Osteoblast (primary cell): ENCODE data around the gene DAAM2. TPM values are rescaled to one million over a fixed set of nuclear protein-coding genes. Genes with fewer than 3 reads are reported as not detected.

Experiments
- DNase-seq: peaks from one replicate; pipeline ENCODE4 v3.0.0; 2011; ENCODE audit warnings: low spot score, mixed read lengths; ENCODE audit not compliant: insufficient read length; ENCODE audit errors: missing footprints
- H2AFZ ChIP-seq: 2 replicates; pipeline ENCODE4 v1.6.0; 2011; ENCODE audit warnings: mild to moderate bottlenecking, low read length
- H3K27ac ChIP-seq: 2 replicates; pipeline ENCODE4 v1.5.1; 2011; ENCODE audit warnings: mild to moderate bottlenecking, low read depth, low read length, moderate library complexity
- H3K27me3 ChIP-seq: 2 replicates; pipeline ENCODE4 v1.6.0; 2012; ENCODE audit warnings: mild to moderate bottlenecking, control low read depth, inconsistent platforms, low read length, moderate library complexity; ENCODE audit not compliant: insufficient read depth
- H3K36me3 ChIP-seq: 2 replicates; pipeline ENCODE4 v1.5.1; 2011; ENCODE audit warnings: mild to moderate bottlenecking, low read length, control low read depth, moderate library complexity; ENCODE audit not compliant: insufficient read depth
- H3K4me1 ChIP-seq: 2 replicates; pipeline ENCODE4 v1.5.1; 2011; ENCODE audit warnings: mild to moderate bottlenecking, low read length, control low read depth, moderate library complexity; ENCODE audit not compliant: insufficient read depth
- H3K4me2 ChIP-seq: 2 replicates; pipeline ENCODE4 v1.6.0; 2011; ENCODE audit warnings: mild to moderate bottlenecking, low read length; ENCODE audit not compliant: insufficient read depth
- H3K4me3 ChIP-seq: fragments of 200-600 bp; sonication (generic); 3 replicates; pipeline ENCODE4 v1.5.1; 2012; ENCODE audit warnings: mild to moderate bottlenecking, low read length, inconsistent platforms; ENCODE audit not compliant: insufficient read depth
- H3K79me2 ChIP-seq: 2 replicates; pipeline ENCODE4 v1.6.0; 2012; ENCODE audit warnings: mild to moderate bottlenecking, low read length, control low read depth, inconsistent platforms; ENCODE audit not compliant: insufficient read depth
- H3K9me3 ChIP-seq: 2 replicates; pipeline ENCODE4 v1.5.1; 2011; ENCODE audit warnings: low read depth, low read length, control low read depth
- H4K20me1 ChIP-seq: 2 replicates; pipeline ENCODE4 v1.6.0; 2012; ENCODE audit warnings: mild to moderate bottlenecking, low read length, control low read depth; ENCODE audit not compliant: insufficient read depth
- total RNA-seq: library from RNA; depleted of rRNA; stranded (reverse); fragments of >200 nt; gene quantifications from 2 replicates; pipeline ENCODE4 v1.2.3, GENCODE V29; 2012
- TF ChIP-seq, protein P1 (sequence below): IDR thresholded peaks from 2 replicates; pipeline ENCODE4 v1.5.1; 2011; ENCODE audit warnings: mild to moderate bottlenecking, low read depth, low read length, moderate library complexity; ENCODE audit errors: extremely low read depth

The DAAM2 gene
- total RNA-seq, 1 donor: 29.0 TPM

DNA sequence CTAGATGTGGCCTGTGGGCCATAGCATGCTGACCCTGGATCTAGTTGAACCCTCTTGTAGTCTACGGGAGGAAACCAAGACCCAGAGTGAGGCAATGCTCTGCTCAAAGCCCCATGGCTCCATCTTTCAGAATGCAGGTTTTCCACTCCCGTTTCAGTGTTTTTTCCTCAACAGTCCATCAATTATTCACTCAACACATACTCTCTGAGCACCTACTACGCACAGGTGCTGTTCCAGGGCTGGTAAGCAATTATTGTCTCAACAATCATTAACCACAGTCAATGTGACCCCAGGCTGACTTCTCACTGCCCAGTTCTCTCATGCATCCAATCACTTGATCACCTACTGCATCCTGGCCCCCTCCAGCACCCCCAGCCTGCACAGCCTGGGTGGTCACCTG lies 122.1 kb downstream of the DAAM2 start:
- TF ChIP-seq, protein P1, sequence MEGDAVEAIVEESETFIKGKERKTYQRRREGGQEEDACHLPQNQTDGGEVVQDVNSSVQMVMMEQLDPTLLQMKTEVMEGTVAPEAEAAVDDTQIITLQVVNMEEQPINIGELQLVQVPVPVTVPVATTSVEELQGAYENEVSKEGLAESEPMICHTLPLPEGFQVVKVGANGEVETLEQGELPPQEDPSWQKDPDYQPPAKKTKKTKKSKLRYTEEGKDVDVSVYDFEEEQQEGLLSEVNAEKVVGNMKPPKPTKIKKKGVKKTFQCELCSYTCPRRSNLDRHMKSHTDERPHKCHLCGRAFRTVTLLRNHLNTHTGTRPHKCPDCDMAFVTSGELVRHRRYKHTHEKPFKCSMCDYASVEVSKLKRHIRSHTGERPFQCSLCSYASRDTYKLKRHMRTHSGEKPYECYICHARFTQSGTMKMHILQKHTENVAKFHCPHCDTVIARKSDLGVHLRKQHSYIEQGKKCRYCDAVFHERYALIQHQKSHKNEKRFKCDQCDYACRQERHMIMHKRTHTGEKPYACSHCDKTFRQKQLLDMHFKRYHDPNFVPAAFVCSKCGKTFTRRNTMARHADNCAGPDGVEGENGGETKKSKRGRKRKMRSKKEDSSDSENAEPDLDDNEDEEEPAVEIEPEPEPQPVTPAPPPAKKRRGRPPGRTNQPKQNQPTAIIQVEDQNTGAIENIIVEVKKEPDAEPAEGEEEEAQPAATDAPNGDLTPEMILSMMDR: no peak
- DNase-seq: no peak
- no peak overlapping the region for H3K4me2 ChIP-seq

DNA sequence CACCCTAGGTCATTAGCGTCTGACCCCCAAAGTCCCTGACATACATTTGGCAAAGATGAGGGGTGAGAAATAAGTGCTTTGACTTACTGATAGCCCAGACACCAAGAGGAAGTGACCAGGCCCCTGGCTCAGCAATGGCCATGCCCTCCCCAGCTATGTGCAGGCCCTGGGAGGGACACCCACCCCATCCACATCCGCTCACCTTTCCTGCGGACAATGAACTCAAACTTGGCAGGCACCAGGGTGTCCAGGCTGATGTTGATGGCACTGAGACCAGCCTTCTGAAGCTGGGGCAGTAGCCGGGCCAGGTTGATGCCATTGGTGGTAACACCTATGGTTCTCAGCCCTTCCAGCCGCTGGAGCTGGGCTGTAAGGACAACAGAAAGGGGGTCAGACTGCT lies 123.7 kb downstream of the DAAM2 start:
- Histone ChIP-seq H2AFZ (no peak overlapping the region), H3K79me2 (no peaks in the 10 kb centered on the region), H3K27ac (no peak overlapping the region), H4K20me1 (no peaks in the 10 kb centered on the region), H3K4me1 (no peaks in the 10 kb centered on the region), H3K4me2 (no peak overlapping the region), H3K9me3 (no peaks in the 10 kb centered on the region), H3K27me3 (no peaks in the 10 kb centered on the region), H3K4me3 (no peak overlapping the region), H3K36me3 (peaks cover 15% of the 10 kb centered on the region)
- TF ChIP-seq, protein P1: no peak
- DNase-seq: no peak

More for the DNA sequence above, 122.1 kb downstream of the DAAM2 start:
- no peaks in the 10 kb centered on the region for H3K4me1 ChIP-seq
- no peaks in the 10 kb centered on the region for H3K79me2 ChIP-seq
- H2AFZ ChIP-seq: no peak overlapping the region
- no peak overlapping the region for H3K27ac ChIP-seq
- no peaks in the 10 kb centered on the region for H4K20me1 ChIP-seq
- no peaks in the 10 kb centered on the region for H3K27me3 ChIP-seq
- H3K9me3 ChIP-seq: no peaks in the 10 kb centered on the region
- no peak overlapping the region for H3K4me3 ChIP-seq
- H3K36me3 ChIP-seq: peaks cover 15% of the 10 kb centered on the region

DNA sequence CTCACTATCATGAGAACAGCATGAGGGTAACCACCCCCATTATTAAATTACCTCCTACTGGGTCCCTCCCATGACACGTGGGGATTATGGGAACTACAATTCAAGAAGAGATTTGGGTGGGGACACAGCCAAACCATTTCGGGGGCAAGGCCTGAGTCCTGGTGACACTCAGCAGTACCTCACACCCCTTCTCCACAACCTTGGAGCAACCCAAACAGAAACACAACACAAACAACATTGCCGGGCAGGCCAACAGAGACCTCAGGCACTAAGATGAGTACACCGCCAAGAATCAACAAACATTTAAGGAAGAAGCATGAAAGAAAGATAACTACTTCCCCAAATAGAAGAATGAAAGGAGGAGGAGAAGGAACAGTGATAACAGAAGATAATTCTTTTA lies 125.2 kb downstream of the DAAM2 start:
- no peak overlapping the region for H2AFZ ChIP-seq
- no peaks in the 10 kb centered on the region for H3K79me2 ChIP-seq
- H3K27me3 ChIP-seq: no peaks in the 10 kb centered on the region
- H3K4me2 ChIP-seq: no peak overlapping the region
- H4K20me1 ChIP-seq: no peaks in the 10 kb centered on the region
- H3K36me3 ChIP-seq: peaks cover 12% of the 10 kb centered on the region
- no peak for DNase-seq
- H3K4me1 ChIP-seq: no peaks in the 10 kb centered on the region
- no peaks in the 10 kb centered on the region for H3K9me3 ChIP-seq
- H3K27ac ChIP-seq: no peak overlapping the region
- TF ChIP-seq, protein P1: no peak
- H3K4me3 ChIP-seq: no peak overlapping the region

DNA sequence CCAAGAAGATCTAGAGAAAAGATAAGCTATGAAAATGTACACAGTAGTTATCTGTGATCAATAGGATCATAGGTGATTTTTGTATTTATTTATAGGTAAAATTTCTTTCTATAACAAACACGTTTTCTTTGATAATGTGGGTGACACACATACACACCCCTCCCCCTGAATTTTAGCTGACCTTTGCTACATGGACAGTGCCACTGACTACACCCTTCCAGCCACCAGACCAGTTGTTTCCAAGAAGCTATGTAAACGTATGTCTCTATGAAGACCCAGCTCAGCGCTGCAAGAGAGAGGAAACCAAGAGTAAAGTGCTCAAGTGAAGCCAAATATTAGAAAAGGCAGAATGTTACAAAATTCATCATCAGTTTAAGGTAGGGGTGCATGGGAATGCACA lies 125.8 kb downstream of the DAAM2 start:
- Histone ChIP-seq H3K4me3 (no peak overlapping the region), H3K79me2 (no peaks in the 10 kb centered on the region), H3K36me3 (peaks cover 12% of the 10 kb centered on the region), H3K27ac (no peak overlapping the region), H4K20me1 (no peaks in the 10 kb centered on the region), H3K4me2 (no peak overlapping the region), H3K4me1 (no peaks in the 10 kb centered on the region), H3K9me3 (no peaks in the 10 kb centered on the region), H3K27me3 (no peaks in the 10 kb centered on the region), H2AFZ (no peak overlapping the region)
- no peak for DNase-seq
- TF ChIP-seq, protein P1: no peak
